ENCODE data around the gene BAIAP3.

GRCh38 chr16:1397779-1398178 lies 64.3 kb downstream of the BAIAP3 start:
- TF ChIP-seq, protein P1, sequence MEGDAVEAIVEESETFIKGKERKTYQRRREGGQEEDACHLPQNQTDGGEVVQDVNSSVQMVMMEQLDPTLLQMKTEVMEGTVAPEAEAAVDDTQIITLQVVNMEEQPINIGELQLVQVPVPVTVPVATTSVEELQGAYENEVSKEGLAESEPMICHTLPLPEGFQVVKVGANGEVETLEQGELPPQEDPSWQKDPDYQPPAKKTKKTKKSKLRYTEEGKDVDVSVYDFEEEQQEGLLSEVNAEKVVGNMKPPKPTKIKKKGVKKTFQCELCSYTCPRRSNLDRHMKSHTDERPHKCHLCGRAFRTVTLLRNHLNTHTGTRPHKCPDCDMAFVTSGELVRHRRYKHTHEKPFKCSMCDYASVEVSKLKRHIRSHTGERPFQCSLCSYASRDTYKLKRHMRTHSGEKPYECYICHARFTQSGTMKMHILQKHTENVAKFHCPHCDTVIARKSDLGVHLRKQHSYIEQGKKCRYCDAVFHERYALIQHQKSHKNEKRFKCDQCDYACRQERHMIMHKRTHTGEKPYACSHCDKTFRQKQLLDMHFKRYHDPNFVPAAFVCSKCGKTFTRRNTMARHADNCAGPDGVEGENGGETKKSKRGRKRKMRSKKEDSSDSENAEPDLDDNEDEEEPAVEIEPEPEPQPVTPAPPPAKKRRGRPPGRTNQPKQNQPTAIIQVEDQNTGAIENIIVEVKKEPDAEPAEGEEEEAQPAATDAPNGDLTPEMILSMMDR (IDR thresholded peaks at IDR 0.05; ENCODE audit: borderline replicate concordance, extremely low read depth, low read length, poor library complexity, severe bottlenecking), result no peak
- TF ChIP-seq EZH2 (IDR thresholded peaks at IDR 0.05; ENCODE audit: borderline replicate concordance, low read depth, low read length, severe bottlenecking), result no peak
